Fibroblast of mammary gland (primary cell): ENCODE data around the gene NRG3.

Experiments
- DNase-seq: peaks from one replicate; pipeline ENCODE4 v3.0.0-alpha.2; 2010; ENCODE audit warnings: low read depth
- H3K4me3 ChIP-seq: 2 replicates; pipeline ENCODE4 v1.5.1; 2011; ENCODE audit warnings: low read depth, mild to moderate bottlenecking, low read length, moderate library complexity; ENCODE audit not compliant: control insufficient read depth
- CTCF ChIP-seq: conservative IDR thresholded peaks from 2 replicates; pipeline ENCODE4 v1.5.1; 2011; ENCODE audit warnings: low read depth, low read length, inconsistent platforms; ENCODE audit not compliant: control insufficient read depth, insufficient read depth

Gene NRG3

DNA sequence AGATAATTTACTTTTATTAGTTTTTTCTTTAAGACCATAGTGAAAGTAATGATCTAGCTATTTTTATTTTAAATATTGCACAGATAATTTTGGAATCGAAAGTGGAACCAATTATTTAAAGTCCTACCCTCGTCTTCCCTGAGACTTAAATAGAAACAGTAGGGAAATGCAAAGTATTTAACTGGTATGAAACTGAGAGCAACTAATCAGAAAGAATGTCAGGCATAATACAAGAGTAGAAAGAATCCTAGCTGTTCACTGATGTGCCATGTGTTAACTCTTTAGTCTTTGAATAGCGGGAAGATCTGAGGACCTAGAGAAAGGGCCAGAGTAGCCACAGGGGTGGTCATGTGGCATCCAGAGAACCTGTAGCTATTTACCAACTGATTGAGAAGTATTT, 630.0 kb downstream of the NRG3 start:
- no peak for DNase-seq
- no peak overlapping the region for H3K4me3 ChIP-seq
- TF ChIP-seq CTCF: no peak

DNA sequence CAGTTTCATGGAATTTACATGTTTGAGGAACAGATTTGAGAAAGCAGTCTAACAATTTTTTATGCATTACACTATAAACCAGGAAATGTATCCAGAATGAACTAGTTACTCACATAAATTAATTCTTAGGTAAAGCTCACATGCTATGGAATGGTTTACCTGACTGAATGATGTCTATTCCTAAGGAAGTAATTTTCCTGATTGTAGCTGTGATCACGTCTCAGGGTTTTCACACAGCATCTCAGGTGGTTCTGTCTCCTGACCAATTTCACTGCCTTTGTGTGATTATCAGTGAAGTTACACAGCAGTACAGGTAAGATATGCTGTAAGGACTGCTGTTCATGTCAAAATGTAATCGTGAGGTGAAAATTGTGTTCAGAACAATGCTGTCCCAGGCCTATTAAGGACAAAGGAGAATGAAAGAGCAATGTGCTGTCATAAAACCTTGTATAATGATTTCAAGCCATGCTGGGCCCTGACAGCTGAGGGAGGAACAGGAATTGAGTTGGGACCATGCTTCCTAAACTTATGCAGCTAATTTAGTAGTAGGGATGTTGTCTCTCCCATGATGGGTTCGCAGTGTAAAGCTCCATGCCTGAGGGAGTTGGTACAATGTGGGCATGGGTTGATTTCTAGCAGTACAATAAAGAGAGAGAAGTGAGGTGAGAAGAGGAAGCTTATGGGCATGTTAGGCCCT, 631.8 kb downstream of the NRG3 start:
- DNase-seq: no peak
- no peak overlapping the region for H3K4me3 ChIP-seq
- TF ChIP-seq CTCF: no peak

- TF ChIP-seq CTCF: no peak
- H3K4me3 ChIP-seq: no peak overlapping the region
- DNase-seq: no peak
These were observed 640.3 kb downstream of the NRG3 start for GRCh38 chr10:82515256-82515655.

DNA sequence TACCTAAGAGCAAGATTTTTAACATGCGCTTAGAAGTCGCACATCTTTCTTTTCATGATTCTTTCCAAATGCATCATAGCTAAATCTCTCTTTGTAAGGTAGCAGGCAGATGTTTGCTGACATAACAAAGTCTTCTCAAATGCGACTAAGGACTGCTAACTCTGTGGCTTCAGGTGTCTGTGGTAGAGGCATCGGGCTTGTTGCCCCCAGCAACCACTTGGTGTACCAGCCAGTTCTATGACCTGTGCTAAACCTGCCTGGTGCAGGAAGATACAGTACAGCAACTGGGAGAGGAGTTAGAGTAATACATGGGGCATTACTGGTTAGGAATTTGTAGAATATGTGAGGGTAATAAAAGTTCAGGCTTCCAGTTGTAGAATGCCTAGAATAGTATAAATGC, 654.1 kb downstream of the NRG3 start:
- TF ChIP-seq CTCF: no peak

DNA sequence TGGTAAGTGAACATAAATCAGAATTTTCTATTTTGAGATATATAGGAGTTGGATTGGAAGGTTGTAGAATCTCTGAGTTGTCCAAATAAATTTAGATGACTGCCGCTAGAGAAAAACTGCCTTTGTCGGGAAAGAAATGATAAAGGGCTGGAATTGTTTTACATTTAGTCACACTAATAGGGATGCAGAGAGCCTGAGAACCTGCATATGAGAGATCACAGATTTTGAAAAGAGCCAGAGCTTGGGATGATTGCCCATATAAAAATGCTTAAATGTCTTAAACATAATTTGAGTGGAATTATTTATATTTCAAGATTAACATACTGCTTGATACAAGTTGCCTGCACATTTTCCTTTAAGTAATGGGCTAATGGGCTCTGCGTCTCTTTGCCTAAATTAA, 660.5 kb downstream of the NRG3 start:
- no peak overlapping the region for H3K4me3 ChIP-seq
- DNase-seq: no peak
- TF ChIP-seq CTCF: no peak

More for the DNA sequence above, 654.1 kb downstream of the NRG3 start:
- no peak overlapping the region for H3K4me3 ChIP-seq
- DNase-seq: no peak

GRCh38 chr10:82536668-82537067, 661.7 kb downstream of the NRG3 start:
- H3K4me3 ChIP-seq: no peak overlapping the region
- no peak for DNase-seq
- TF ChIP-seq CTCF: no peak

DNA sequence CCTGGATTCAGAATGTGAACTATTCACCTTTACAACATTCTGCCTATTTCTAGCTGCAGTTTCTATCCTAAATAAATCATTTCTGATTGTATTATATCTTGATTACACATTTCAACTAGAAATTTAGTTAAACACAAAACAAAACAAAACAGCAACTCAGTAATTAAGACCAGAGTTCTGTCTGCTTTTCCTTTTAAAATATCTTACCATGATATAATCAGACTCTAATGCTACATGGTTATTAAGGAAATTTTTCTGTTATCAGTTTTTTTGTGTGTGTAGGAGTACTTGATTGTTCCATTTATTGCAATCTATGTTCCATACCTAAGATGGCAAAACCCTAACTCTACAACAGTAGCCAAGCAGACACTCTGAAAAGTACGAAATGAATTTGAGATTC, 663.3 kb downstream of the NRG3 start:
- no peak for TF ChIP-seq CTCF
- DNase-seq: no peak
- H3K4me3 ChIP-seq: no peak overlapping the region
